Measurements from ENCODE around the gene EXOC7.

EXOC7 gene

GRCh38 chr17:76137351-76138233 lies 34.0 kb upstream of the EXOC7 start:
- DNase-seq, result no peak

DNA sequence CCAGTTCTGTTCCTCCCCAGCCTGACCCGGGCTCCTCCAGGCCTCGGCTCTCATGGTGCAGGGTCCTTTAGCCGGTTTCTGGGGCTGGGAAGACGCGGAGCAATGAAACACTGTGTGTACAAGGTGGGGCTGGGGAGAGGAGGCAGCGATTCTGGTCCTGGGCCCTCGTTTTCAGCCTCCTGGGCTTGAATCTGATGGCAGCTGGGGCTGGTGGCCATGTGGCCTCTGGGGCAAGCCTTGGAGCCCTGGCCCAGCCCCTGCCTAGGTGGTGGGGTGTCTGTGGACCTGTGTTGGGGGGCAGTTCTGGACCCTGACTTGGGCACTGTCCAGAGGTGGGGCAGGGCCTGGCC lies 33.4 kb upstream of the EXOC7 start:
- DNase-seq, result no peak

- no peak for DNase-seq
Observed at GRCh38 chr17:76136276-76137000, 32.9 kb upstream of the EXOC7 start.

DNA sequence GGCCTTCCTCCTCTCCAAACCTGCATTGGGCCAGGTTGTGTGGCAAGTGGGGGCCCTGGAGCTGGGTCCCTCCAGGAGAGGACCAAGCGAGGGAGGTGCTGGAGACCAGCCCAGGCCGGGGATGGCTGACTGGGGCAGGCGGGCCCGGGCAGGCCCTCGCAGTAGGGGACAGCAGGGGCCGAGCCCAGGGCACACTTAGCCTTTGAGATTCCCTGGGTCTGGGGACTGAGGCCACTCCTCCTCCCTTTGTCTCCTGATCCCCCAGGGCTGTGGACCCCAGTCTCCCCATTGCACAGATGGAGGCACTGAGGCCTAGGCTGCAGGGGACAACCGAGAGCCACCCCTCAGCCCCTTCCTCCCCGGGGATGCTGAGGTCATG lies 32.2 kb upstream of the EXOC7 start:
- DNase-seq, result no peak

- DNase-seq, result no peak
Observed at GRCh38 chr17:76134911-76135809, 31.6 kb upstream of the EXOC7 start.

GRCh38 chr17:76132574-76133338 lies 29.2 kb upstream of the EXOC7 start:
- no peak for DNase-seq

DNA sequence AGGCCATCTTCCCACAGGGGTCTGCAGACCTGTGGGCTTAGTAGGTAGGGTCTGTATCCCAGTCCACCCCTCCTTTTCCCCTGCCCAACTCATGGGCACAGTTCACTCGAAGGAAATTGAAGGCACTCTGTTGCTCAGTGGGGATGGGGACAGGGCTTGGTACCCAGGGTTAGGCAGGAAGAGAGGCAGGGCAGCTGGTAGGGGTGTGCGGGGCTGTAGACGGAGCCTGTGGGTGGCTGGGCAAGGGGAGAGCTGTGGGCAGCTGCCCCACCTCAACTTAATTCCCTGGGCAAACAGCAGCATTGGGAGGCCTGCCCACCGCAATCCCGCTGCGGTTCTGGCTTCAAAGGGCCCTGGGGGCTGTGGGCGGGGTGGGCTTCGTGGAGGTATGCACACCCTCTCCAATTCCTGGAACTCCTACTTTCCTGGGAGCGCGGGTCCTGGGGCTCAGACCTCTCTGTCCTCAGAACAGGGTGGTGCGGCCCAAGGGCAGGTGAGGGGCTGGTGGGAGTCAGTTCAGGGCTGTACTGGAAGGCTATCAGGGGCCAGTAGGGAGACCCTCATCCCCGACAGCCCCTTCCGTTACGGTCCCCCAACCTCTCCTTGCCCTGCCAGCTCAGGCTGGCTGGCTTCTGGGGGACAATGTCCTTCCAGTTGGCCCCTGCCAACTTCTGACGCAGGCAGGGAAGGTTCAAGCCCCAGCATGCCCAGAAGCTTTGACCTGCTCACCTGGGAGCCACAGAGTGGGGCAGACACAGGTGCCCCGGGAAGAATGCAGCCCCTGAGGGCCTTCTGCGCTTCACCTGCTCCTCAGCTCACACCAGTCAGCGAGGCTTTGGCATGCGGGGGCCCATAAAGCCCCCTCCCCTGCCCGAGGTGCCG lies 28.3 kb upstream of the EXOC7 start:
- DNase-seq, result no peak

- DNase-seq, result no peak
Observed at GRCh38 chr17:76131051-76131691, 27.6 kb upstream of the EXOC7 start.

DNA sequence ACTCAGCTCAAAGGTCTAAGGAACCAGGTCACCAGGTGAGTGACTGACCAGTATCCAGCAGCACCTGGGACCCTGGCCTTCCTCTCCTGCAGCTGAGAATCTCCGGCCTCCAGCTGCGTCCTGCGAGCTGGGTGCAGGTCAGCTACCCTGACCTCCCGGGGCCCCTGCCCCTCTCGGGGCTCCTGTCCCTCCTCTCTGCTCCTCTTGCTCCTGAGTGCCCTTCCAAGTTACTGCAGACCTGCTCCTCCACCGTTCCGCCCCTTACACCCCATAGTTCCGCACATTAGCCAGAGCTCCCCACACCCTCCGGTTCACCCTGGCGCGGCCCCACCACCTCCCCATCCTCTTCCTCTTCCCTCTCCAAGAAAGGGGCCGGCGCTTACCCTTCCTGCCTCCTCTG lies 26.9 kb upstream of the EXOC7 start:
- no peak for DNase-seq

GRCh38 chr17:76125922-76126321 lies 22.3 kb upstream of the EXOC7 start:
- no peak for DNase-seq

GRCh38 chr17:76125391-76125675 lies 21.7 kb upstream of the EXOC7 start:
- DNase-seq, result no peak

DNA sequence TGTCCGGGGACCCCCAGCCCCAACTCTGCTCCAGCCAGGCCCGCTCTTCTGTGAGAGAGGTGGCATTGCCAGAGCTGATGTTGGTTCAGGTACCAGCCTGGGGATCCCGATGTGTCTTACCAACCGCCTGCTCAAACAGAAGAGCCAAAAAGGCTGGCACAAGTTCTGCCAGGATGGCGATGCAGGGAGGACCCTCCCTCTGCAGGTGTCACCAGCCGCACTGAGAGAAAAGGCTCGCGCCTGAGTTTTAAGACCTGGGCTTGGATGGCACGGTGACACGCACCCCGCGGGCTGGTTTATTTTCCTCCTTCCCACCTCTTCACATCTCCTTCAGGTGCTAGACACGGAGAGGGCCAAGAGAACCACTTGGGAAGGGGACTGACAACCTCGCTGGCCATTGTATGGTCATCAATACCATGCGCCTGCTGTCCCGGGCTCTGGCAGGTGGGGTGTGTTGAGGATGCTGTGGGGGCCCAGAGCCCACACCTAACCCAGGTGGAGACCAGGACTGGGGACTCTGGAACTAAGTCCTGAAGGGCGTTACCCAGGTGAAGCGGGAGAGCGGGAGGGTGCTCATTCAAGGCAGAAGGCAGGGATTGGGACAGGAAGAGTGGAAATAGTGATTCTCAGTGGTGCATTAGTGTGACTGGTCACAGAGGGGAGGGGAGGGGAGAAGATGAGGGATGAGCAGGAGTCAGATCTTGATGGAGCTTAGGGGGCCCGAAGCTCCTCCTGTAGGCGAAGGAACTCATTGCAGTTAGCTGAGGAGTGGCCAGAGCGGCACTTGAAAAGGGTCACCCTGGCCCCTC lies 21.2 kb upstream of the EXOC7 start:
- no peak for DNase-seq

GRCh38 chr17:76123749-76124581 lies 20.4 kb upstream of the EXOC7 start:
- DNase-seq, result no peak

DNA sequence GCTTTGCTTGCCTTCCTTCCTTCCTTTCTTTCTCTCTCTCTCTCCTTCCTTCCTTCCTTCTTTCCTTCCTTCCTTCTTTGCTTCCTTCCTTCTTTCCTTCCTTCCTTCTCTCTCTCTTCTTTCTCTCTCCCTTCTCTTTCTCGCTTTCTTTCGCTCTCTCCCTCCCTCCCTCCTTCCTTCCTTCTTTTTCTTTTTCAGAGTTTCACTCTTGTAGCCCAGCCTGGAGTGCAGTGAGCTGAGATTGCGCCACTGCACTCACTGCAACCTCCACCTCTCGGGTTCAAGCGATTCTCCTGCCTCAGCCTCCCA lies 19.6 kb upstream of the EXOC7 start:
- DNase-seq, result no peak

DNA sequence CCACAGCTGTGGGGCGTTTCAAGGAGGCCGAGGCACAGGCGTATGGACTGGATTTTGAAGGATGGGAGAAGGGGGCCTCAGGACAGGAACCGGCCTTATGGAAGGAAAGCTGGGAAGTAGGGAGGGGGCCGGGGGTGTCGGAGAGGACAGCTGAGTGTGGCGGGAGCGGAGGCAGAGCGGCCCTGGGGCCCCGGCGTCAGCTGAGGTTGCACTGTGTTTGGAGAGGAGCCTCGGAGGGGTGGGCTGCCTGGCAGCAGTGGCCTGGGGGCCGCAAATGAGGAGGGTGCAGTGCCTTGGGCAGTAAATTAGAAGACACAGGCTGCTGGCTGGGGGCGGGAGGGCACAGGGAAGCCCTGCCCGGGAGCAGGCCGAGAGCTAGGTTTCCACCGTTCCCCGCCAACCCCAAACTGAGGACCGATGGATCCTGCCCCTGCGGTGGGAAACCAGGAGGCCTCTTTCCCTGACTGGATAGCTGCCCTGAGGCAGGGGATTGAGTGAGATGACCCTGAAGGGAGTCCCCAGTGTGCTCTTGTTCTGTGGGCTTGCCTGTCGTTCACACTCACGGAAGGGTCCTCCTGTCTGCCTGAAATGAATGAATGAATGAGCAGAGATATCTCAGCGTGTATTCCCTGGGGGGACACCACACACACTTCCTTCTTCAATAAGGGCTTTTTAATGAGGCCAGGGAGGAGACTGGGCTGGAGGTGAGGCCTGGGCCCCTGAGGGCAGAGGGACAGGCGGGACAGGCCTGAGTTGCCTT lies 19.0 kb upstream of the EXOC7 start:
- no peak for DNase-seq

DNA sequence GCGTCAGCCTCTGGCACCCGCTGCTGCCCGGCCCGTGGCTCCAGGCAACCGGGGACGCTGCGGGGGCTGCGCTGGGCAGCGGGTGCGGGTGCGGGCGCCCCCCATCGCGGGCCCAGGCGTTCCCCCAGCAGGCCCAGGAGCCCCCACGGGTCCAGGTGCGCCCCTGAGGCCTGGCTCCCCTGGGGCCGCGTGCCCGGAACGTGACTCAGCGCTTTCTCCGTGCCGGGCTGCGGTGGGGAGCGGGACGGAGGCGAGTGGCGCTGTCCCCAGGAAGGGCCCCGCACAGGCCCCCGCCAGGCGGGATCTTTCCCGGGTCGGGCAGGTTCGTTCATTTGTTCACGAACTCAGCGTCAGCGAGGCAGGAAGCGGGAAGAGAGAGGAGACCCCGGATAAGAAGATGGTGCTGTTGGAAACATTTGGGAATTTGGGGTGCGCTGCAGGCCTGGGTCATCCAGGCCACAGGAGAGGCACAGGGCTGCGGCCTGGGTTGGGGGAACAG lies 18.4 kb upstream of the EXOC7 start:
- no peak for DNase-seq

- no peak for DNase-seq
Observed at GRCh38 chr17:76120658-76121008, 17.0 kb upstream of the EXOC7 start.
